ENCODE results near the gene USP13.

- TF ChIP-seq CTCF (IDR thresholded peaks at IDR 0.05) (no peak), POLR2A (IDR thresholded peaks at IDR 0.05) (no peak)
Measured at GRCh38 chr3:179655236-179655635, 2.4 kb downstream of the USP13 start.
